ENCODE data around the gene NOP53.

DNA sequence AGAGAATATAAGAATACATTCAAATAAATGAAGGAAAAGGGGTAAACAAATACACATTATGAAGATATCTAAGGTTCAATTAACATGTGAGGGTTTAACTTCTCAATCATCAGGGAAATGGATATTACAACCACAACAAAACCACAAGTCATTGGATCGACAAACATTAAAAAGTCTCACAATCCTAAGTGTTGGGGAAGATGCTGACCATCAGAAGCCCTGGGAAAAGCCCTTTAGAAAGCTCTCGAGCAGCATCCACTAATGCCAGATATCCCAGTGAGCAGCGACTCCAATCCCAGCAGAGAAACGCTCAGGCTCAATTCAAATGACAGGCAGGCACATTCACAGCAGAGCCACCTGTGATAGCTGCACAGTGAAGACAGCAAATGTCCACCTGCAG, 55.9 kb downstream of the NOP53 start:
- no peak for TF ChIP-seq EP300 (IDR thresholded peaks at IDR 0.05)
- TF ChIP-seq CTCF (IDR thresholded peaks at IDR 0.05) = no peak

Measured in stomach (tissue), 4 donors.